IMR-90 (cell line): ENCODE measurements around the gene TMEM141. TPM values are rescaled to one million over a fixed set of nuclear protein-coding genes. Genes with fewer than 3 reads are reported as not detected.

Source experiments
- ATAC-seq: fragments of 200-7000 bp; cut with Tn5 transposase; 2 replicates; pipeline ENCODE4 v1.9.1; 2020; ENCODE audit warnings: low read depth, mild to moderate bottlenecking, moderate library complexity
- BruUV-seq: library from RNA; stranded (reverse); fragments of 400-500 nt; replicated peaks from 2 replicates; lab custom pipeline; 2021; lab: Mats Ljungman, UMichigan
- CTCF ChIA-PET: fragments of 300-600 bp; formaldehyde crosslinking; extraction: SDS; loops from one replicate; lab custom pipeline; 2021; ENCODE audit warnings: antibody characterized with exemption; lab: Yijun Ruan, JAX
- POLR2A ChIA-PET: fragments of 300-600 bp; sonication (Branson Sonifier 250); formaldehyde crosslinking; loops from one replicate; lab custom pipeline; 2022; ENCODE audit warnings: antibody characterized with exemption; ENCODE audit not compliant: unreplicated experiment; lab: Charles Lee
- DNase-seq: peaks from one replicate; pipeline ENCODE4 v3.0.0; 2013
- H2AFZ ChIP-seq: replicated peaks from 2 replicates; pipeline ENCODE3; 2013; ENCODE audit warnings: low read length, mild to moderate bottlenecking; ENCODE audit not compliant: poor library complexity
- H2AK5ac ChIP-seq: 2 replicates; pipeline ENCODE4 v1.6.1; 2013; ENCODE audit warnings: low read depth, low read length, inconsistent platforms
- H2AK9ac ChIP-seq: replicated peaks from 2 replicates; pipeline ENCODE3; 2013; ENCODE audit warnings: mild to moderate bottlenecking, low read depth, low read length, moderate library complexity; ENCODE audit not compliant: poor library complexity
- H2BK120ac ChIP-seq: 2 replicates; pipeline ENCODE4 v1.6.1; 2013; ENCODE audit warnings: low read depth, low read length, inconsistent platforms
- H2BK15ac ChIP-seq: 3 replicates; pipeline ENCODE4 v1.6.1; 2013; ENCODE audit warnings: low read depth, low read length, inconsistent platforms
- H2BK20ac ChIP-seq: 2 replicates; pipeline ENCODE4 v1.6.1; 2013; ENCODE audit warnings: low read depth, mild to moderate bottlenecking, inconsistent platforms, low read length, moderate library complexity
- H2BK5ac ChIP-seq: 2 replicates; pipeline ENCODE4 v1.6.1; 2013; ENCODE audit warnings: mild to moderate bottlenecking, low read depth, low read length, inconsistent platforms; ENCODE audit not compliant: poor library complexity, severe bottlenecking
- H3K14ac ChIP-seq: replicated peaks from 2 replicates; pipeline ENCODE4 v1.6.1; 2013; ENCODE audit warnings: low read depth, low read length, inconsistent platforms
- H3K18ac ChIP-seq: 2 replicates; pipeline ENCODE4 v1.6.1; 2013; ENCODE audit warnings: low read depth, low read length, control low read depth
- H3K23ac ChIP-seq: 2 replicates; pipeline ENCODE4 v1.6.1; 2013; ENCODE audit warnings: low read depth, low read length, inconsistent platforms
- H3K27ac ChIP-seq: 2 replicates; pipeline ENCODE4 v1.5.1; 2013; ENCODE audit warnings: mild to moderate bottlenecking, control low read depth, low read length; ENCODE audit not compliant: insufficient read depth
- H3K27me3 ChIP-seq: 2 replicates; pipeline ENCODE4 v1.6.1; 2013; ENCODE audit warnings: low read length; ENCODE audit not compliant: control insufficient read depth, insufficient read depth
- H3K36me3 ChIP-seq: 2 replicates; pipeline ENCODE4 v1.6.1; 2013; ENCODE audit warnings: low read length, mixed read lengths; ENCODE audit not compliant: control insufficient read depth, insufficient read depth
- H3K4ac ChIP-seq: 2 replicates; pipeline ENCODE4 v1.6.1; 2013; ENCODE audit warnings: low read depth, low read length, inconsistent platforms
- H3K4me1 ChIP-seq: 2 replicates; pipeline ENCODE4 v1.6.1; 2013; ENCODE audit warnings: low read length, mixed read lengths; ENCODE audit not compliant: control insufficient read depth, insufficient read depth
- H3K4me2 ChIP-seq: 2 replicates; pipeline ENCODE4 v1.6.1; 2013; ENCODE audit warnings: low read depth, mild to moderate bottlenecking, control low read depth, low read length, moderate library complexity
- H3K4me3 ChIP-seq: 2 replicates; pipeline ENCODE4 v1.5.1; 2013; ENCODE audit warnings: low read depth, mild to moderate bottlenecking, control low read depth, low read length, moderate library complexity; ENCODE audit not compliant: insufficient read depth
- H3K56ac ChIP-seq: 2 replicates; pipeline ENCODE4 v1.6.1; 2013; ENCODE audit warnings: low read length, inconsistent platforms; ENCODE audit not compliant: insufficient read depth; ENCODE audit errors: extremely low read depth
- H3K79me1 ChIP-seq, 2 experiments: 2 replicates each; pipeline ENCODE4 v1.6.1; 2013; ENCODE audit warnings: low read length in 2 of 2, inconsistent platforms in 1 of 2, low read depth in 1 of 2
- H3K9ac ChIP-seq: 2 replicates; pipeline ENCODE4 v1.6.1; 2013; ENCODE audit warnings: low read depth, low read length, control low read depth
- H3K9me1 ChIP-seq: 2 replicates; pipeline ENCODE4 v1.6.1; 2013; ENCODE audit warnings: low read length, inconsistent platforms; ENCODE audit not compliant: insufficient read depth
- H3K9me3 ChIP-seq: 2 replicates; pipeline ENCODE4 v1.6.1; 2013; ENCODE audit warnings: low read length; ENCODE audit not compliant: control insufficient read depth, insufficient read depth
- H4K20me1 ChIP-seq: 2 replicates; pipeline ENCODE4 v1.6.1; 2013; ENCODE audit warnings: low read length, inconsistent platforms; ENCODE audit not compliant: insufficient read depth
- H4K5ac ChIP-seq: 2 replicates; pipeline ENCODE4 v1.6.1; 2013; ENCODE audit warnings: mild to moderate bottlenecking, low read depth, low read length, control low read depth
- H4K8ac ChIP-seq, 2 experiments: 2 replicates each; pipeline ENCODE4 v1.6.1; 2013; ENCODE audit warnings: low read depth in 2 of 2, low read length in 2 of 2, control low read depth in 1 of 2, inconsistent platforms in 1 of 2
- H4K91ac ChIP-seq: 2 replicates; pipeline ENCODE4 v1.6.1; 2013; ENCODE audit warnings: low read depth, low read length, inconsistent platforms; ENCODE audit not compliant: insufficient read depth
- BHLHE40 ChIP-seq: fragments of 150-350 bp; IDR thresholded peaks from 2 replicates; pipeline ENCODE4 v1.6.1; 2016; ENCODE audit warnings: mild to moderate bottlenecking, low read depth, low read length
- CEBPB ChIP-seq: IDR thresholded peaks from 2 replicates; pipeline ENCODE4 v1.6.1; 2012; ENCODE audit warnings: low read depth, low read length, improper control_type of control experiment
- WGBS, 2 experiments: methylation state at CpG; one replicate each; pipeline versions ENCODE4 v1.1.5 to v1.1.7; 2013; ENCODE audit warnings: missing lambda C conversion rate in 2 of 2; ENCODE audit not compliant: insufficient read length in 1 of 2; ENCODE audit errors: extremely low coverage in 2 of 2; 5-methylcytosine and 5-hydroxymethylcytosine counted together
- dilution Hi-C: fragments of 300-500 bp; cut with HindIII; formaldehyde crosslinking; loops from one replicate; pipeline ENCODE4 v1.14.3; 2018; ENCODE audit warnings: low sequenced_read_pairs; ENCODE audit not compliant: unreplicated experiment
- in situ Hi-C: fragments of 300-500 bp; cut with MboI; formaldehyde crosslinking; loops from 3 replicates; pipeline ENCODE4 v1.14.3; 2019; ENCODE audit warnings: low sequenced_read_pairs, inconsistent platforms, mixed read lengths
- intact Hi-C: fragments of 100-400 bp; cut with micrococcal nuclease; formaldehyde crosslinking; loops from 2 replicates; pipeline ENCODE4 v1.10.0; 2022
- polyA plus RNA-seq, 3 experiments: library from polyadenylated mRNA; depleted of rRNA; stranded (reverse); fragments of >200 nt; gene quantifications; 2 replicates each; pipeline ENCODE4 v1.2.3, GENCODE V29; 2012; ENCODE audit warnings: low replicate concordance in 1 of 3
- total RNA-seq: library from RNA; depleted of rRNA; stranded (reverse); fragments of >200 nt; gene quantifications from 2 replicates; pipeline ENCODE4 v1.2.3, GENCODE V29; 2012

TMEM141 gene
- total and polyA plus RNA-seq, 2 of the 4 experiments (the other 2 are of a cell fraction) = 39.1 to 77.8 TPM

GRCh38 chr9:136782452-136782851, 8.7 kb upstream of the TMEM141 start:
- Histone ChIP-seq H3K4me3 (no peak overlapping the region), H3K36me3 (no peaks in the 10 kb centered on the region), H3K4ac (no peak overlapping the region), H3K9me1 (no peaks in the 10 kb centered on the region), H3K56ac (no peak overlapping the region), H4K8ac (no peak overlapping the region), H4K5ac (no peak overlapping the region), H4K20me1 (no peaks in the 10 kb centered on the region), H3K23ac (no peak overlapping the region), H3K27ac (no peak overlapping the region), H3K9ac (no peak overlapping the region), H3K4me1 (no peaks in the 10 kb centered on the region), H4K91ac (no peak overlapping the region), H3K14ac (no peak overlapping the region), H2AK9ac (no peak overlapping the region), H2BK5ac (no peak overlapping the region), H2BK15ac (no peak overlapping the region), H2BK20ac (no peak overlapping the region), H2AK5ac (no peak overlapping the region), H3K4me2 (no peak overlapping the region), H3K79me1 (no peaks in the 10 kb centered on the region), H2AFZ (no peak overlapping the region), H3K9me3 (no peaks in the 10 kb centered on the region), H3K18ac (no peak overlapping the region), H2BK120ac (no peak overlapping the region), H3K27me3 (peaks cover 44% of the 10 kb centered on the region)
- POLR2A ChIA-PET = no interaction called here
- no CpG with 5 or more reads among the region's 3 CpGs for WGBS, 2 experiments
- intact Hi-C loops (no loop called here), in situ Hi-C loops (loop anchor here (10.0 kb wide), 1 partner anchor 252 kb away; the partner anchor contains the start of gene FUT7), dilution Hi-C loops (no loop called here)
- no peak for TF ChIP-seq BHLHE40
- TF ChIP-seq CEBPB = peak; percentile 73
- ATAC-seq (no peak), DNase-seq (no peak)
- CTCF ChIA-PET = no interaction called here
- no TSS peak for BruUV-seq
